ENCODE measurements around the gene ASCL3.
A peak's percentile ranks its signal among the peaks of the same experiment; 100 is the strongest.
"Not testable (repeated sequence)": the region's sequence is repeated elsewhere in the genome, so short reads cannot be mapped to it uniquely, and the experiment has no call there.

Gene ASCL3

GRCh38 chr11:8947230-8947943 lies 4.6 kb upstream of the ASCL3 start:
- no peak for TF ChIP-seq CTCF (IDR thresholded peaks at IDR 0.05; ENCODE audit: extremely low read depth, insufficient read depth, missing control alignments)
- in situ Hi-C loops (cut with MboI; ENCODE audit: low pct_unique_long_range_greater_than_20kb, low sequenced_read_pairs, unreplicated experiment) = no loop called here
- no peak for DNase-seq (ENCODE audit: low spot score)

GRCh38 chr11:8941341-8942103 lies 1.3 kb downstream of the ASCL3 start:
- in situ Hi-C loops (cut with MboI; ENCODE audit: low pct_unique_long_range_greater_than_20kb, low sequenced_read_pairs, unreplicated experiment) = no loop called here
- TF ChIP-seq CTCF (IDR thresholded peaks at IDR 0.05; ENCODE audit: extremely low read depth, insufficient read depth, missing control alignments) = no peak
- no peak for DNase-seq (ENCODE audit: low spot score)

GRCh38 chr11:8937659-8938058 lies 5.2 kb downstream of the ASCL3 start:
- DNase-seq (ENCODE audit: low spot score) = no peak
- in situ Hi-C loops (cut with MboI; ENCODE audit: low pct_unique_long_range_greater_than_20kb, low sequenced_read_pairs, unreplicated experiment) = no loop called here
- TF ChIP-seq CTCF (IDR thresholded peaks at IDR 0.05; ENCODE audit: extremely low read depth, insufficient read depth, missing control alignments) = no peak

- in situ Hi-C loops (cut with MboI; ENCODE audit: low pct_unique_long_range_greater_than_20kb, low sequenced_read_pairs, unreplicated experiment) = no loop called here
- DNase-seq (ENCODE audit: low spot score) = peak; percentile 55
- TF ChIP-seq CTCF (IDR thresholded peaks at IDR 0.05; ENCODE audit: extremely low read depth, insufficient read depth, missing control alignments) = no peak
Observed at GRCh38 chr11:8937159-8937558, 5.7 kb downstream of the ASCL3 start.

- DNase-seq (ENCODE audit: low spot score); in situ Hi-C loops (cut with MboI; ENCODE audit: low pct_unique_long_range_greater_than_20kb, low sequenced_read_pairs, unreplicated experiment): not testable (repeated sequence)
Observed at GRCh38 chr11:8935789-8936188, 7.0 kb downstream of the ASCL3 start.

GRCh38 chr11:8934742-8935488 lies 7.9 kb downstream of the ASCL3 start:
- DNase-seq (ENCODE audit: low spot score) = no peak
- in situ Hi-C loops (cut with MboI; ENCODE audit: low pct_unique_long_range_greater_than_20kb, low sequenced_read_pairs, unreplicated experiment) = no loop called here
- TF ChIP-seq CTCF (IDR thresholded peaks at IDR 0.05; ENCODE audit: extremely low read depth, insufficient read depth, missing control alignments) = no peak

Measured in GM13977 (cell line).